Astrocyte of the cerebellum (primary cell): ENCODE results near the gene TARBP2.

ENCODE experiments used
- DNase-seq: peaks from one replicate; pipeline ENCODE4 v3.0.0-alpha.2; 2011; ENCODE audit warnings: low read depth
- H3K4me3 ChIP-seq: 2 replicates; pipeline ENCODE4 v1.5.1; 2011; ENCODE audit warnings: mild to moderate bottlenecking, low read depth, low read length, moderate library complexity
- in situ Hi-C: cut with HindIII; loops from 2 replicates; pipeline ENCODE4 v1.10.0; 2017; ENCODE audit warnings: low sequenced_read_pairs
- TF ChIP-seq, protein P1 (sequence below): IDR thresholded peaks from 2 replicates; pipeline ENCODE4 v1.5.1; 2012; ENCODE audit warnings: low read length, low read depth, moderate library complexity, mild to moderate bottlenecking; ENCODE audit errors: missing control alignments

TARBP2 gene

DNA sequence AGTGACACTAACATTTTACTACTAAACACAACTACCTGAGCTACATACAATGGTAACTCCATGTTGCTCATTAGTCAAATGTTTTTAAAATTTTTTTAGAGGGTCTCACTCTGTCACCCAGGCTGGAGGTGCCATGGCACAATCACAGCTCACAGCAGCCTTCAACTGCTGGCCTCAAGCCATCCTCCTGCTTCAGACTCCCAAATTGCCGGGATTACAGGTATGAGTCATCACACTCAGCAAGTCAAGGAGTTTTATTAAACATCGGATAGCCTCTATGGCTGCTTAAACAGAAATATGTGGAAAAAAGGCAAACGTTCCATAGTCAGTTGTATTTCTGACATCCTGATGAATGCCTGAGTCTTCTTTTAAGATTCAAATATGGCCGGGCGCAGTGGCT is 17.3 kb downstream of the TARBP2 start:
- DNase-seq: no peak
- in situ Hi-C loops: no loop called here
- TF ChIP-seq, protein P1, sequence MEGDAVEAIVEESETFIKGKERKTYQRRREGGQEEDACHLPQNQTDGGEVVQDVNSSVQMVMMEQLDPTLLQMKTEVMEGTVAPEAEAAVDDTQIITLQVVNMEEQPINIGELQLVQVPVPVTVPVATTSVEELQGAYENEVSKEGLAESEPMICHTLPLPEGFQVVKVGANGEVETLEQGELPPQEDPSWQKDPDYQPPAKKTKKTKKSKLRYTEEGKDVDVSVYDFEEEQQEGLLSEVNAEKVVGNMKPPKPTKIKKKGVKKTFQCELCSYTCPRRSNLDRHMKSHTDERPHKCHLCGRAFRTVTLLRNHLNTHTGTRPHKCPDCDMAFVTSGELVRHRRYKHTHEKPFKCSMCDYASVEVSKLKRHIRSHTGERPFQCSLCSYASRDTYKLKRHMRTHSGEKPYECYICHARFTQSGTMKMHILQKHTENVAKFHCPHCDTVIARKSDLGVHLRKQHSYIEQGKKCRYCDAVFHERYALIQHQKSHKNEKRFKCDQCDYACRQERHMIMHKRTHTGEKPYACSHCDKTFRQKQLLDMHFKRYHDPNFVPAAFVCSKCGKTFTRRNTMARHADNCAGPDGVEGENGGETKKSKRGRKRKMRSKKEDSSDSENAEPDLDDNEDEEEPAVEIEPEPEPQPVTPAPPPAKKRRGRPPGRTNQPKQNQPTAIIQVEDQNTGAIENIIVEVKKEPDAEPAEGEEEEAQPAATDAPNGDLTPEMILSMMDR: no peak
- H3K4me3 ChIP-seq: no peak overlapping the region

DNA sequence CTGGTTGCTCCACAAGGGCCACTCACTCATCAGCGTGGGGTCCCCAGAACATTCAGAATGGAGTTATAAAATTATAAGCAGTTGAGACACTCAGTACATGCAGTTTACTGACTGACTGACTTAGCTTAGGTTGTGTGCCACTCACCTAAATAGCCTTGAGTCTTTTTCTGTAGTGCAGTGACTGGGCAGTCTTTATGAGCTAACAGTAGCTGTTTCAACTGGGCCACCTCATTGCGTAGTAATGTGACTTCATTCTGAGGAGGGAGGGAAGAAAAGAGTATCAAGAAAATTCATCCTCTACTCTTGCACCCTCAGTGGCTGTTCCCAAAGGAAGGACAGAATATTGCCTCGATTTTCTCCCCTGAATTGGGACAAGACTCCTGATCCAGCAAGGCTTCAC is 22.0 kb downstream of the TARBP2 start:
- in situ Hi-C loops: no loop called here
- TF ChIP-seq, protein P1: no peak
- DNase-seq: no peak
- H3K4me3 ChIP-seq: no peak overlapping the region

DNA sequence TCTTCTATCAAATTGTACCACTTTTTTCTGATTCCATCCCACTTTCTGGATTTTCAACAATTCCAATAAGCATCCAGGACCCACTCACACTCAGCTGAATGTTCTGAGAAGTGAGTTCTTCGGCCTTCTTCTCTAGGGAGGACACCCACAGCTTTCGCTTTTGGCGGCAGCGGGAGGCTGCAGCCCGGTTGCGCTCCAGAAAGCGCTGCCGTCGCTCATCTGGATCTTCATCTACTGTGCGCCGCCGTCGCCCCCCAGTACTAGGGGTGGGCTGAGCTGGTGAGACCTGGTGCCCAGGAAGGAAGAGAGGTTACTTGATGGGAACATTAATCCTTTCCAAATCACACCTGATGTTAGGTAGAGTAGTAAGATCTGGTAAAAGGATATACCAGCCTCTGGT is 23.4 kb downstream of the TARBP2 start:
- TF ChIP-seq, protein P1: no peak
- in situ Hi-C loops: no loop called here
- no peak overlapping the region for H3K4me3 ChIP-seq
- no peak for DNase-seq

DNA sequence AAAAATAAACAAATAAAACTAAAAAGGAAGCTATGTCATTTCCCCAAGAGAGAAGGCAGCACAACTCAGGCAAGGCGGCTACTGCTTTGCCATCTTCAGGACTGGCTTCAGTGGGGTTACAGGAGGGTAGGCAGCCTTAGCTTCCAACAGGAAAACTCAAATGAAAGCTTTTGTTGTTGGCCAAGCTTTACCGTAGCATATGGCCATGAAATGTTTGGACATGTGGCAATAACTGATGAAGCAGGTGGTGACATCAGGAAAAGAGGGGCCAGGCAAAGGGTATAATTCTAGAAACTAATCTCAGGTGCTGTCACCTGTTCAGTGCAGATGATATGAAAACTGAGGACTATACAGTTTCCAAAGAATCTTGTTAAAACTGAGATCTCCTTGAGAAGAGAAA is 29.0 kb downstream of the TARBP2 start:
- no peak for DNase-seq
- H3K4me3 ChIP-seq: no peak overlapping the region
- TF ChIP-seq, protein P1: no peak
- in situ Hi-C loops: no loop called here

DNA sequence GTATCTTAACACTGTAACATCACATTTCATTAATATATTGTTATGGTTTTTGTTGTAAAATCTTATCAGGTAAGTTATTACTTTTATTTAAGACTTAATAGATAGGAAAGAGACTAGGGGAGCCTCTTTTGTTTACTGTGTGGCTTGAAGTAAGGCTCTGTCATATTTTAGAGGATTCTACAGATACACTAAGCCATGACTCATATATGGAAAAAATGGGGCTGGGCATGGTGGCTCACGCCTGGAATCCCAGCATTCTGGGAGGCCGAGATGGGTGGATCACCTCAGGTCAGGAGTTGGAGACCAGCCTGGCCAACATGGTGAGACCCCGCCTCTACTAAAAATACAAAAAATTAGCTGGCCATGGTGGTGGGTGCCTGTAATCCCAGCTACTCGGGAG is 29.8 kb downstream of the TARBP2 start:
- TF ChIP-seq, protein P1: no peak
- in situ Hi-C loops: no loop called here
- no peak overlapping the region for H3K4me3 ChIP-seq
- DNase-seq: no peak

DNA sequence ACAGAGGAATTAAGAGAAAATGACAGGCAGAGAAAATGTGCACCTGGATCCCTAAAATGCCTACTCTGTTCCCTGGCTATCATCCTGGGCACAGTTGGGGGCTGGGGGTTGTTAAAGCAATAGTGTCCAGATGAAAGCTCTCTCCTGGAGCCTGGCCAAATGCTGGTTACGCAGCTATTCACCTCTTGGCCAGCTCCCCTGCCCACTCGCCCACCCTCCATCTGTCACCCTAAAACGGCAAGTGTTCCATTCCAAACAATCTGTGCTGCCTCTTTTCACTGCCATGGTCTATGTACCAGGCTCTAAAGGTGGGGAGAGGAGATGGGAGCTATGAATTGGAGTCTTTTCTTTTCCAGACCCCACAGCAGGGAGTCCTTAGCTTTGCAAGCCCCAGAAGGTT is 30.9 kb downstream of the TARBP2 start:
- TF ChIP-seq, protein P1: no peak
- H3K4me3 ChIP-seq: no peak overlapping the region
- DNase-seq: no peak
- in situ Hi-C loops: no loop called here
